PC-3 (cell line): ENCODE data around the gene ZNF169. TPM values are rescaled to one million over a fixed set of nuclear protein-coding genes. Genes with fewer than 3 reads are reported as not detected.
"Not testable (repeated sequence)": the region's sequence is repeated elsewhere in the genome, so short reads cannot be mapped to it uniquely, and the experiment has no call there.

Experiments
- ATAC-seq: fragments of 200-7000 bp; cut with Tn5 transposase; 2 replicates; pipeline ENCODE4 v1.9.1; 2020; ENCODE audit warnings: mild to moderate bottlenecking, moderate library complexity
- BruUV-seq: library from RNA; stranded (reverse); fragments of 400-500 nt; replicated peaks from 2 replicates; lab custom pipeline; 2021; lab: Mats Ljungman, UMichigan
- CTCF ChIA-PET: fragments of 300-600 bp; sonication (Branson Sonifier 250); formaldehyde crosslinking; loops from one replicate; lab custom pipeline; 2022; ENCODE audit warnings: antibody characterized with exemption; lab: Charles Lee
- POLR2A ChIA-PET: fragments of 300-600 bp; sonication (Branson Sonifier 250); formaldehyde crosslinking; loops from one replicate; lab custom pipeline; 2022; ENCODE audit warnings: antibody characterized with exemption; ENCODE audit not compliant: unreplicated experiment; lab: Charles Lee
- DNase-seq: peaks from one replicate; pipeline ENCODE4 v3.0.0-alpha.2; 2015
- H2AFZ ChIP-seq: fragments of 300-600 bp; sonication (generic); 2 replicates; pipeline ENCODE4 v1.6.0; 2016; ENCODE audit warnings: antibody characterized with exemption, low read length
- H3F3A ChIP-seq: fragments of 300-600 bp; sonication (generic); one replicate; pipeline ENCODE4 v1.6.0; 2017; ENCODE audit warnings: antibody characterized with exemption, low read length, control low read depth, mild to moderate bottlenecking; ENCODE audit not compliant: unreplicated experiment
- H3K27ac ChIP-seq: fragments of 300-600 bp; sonication (generic); 2 replicates; pipeline ENCODE4 v1.5.1; 2016; ENCODE audit warnings: mild to moderate bottlenecking, low read length
- H3K27me3 ChIP-seq: fragments of 300-600 bp; sonication (generic); 2 replicates; pipeline ENCODE4 v1.6.1; 2016; ENCODE audit warnings: low read length, mixed read lengths
- H3K36me3 ChIP-seq: fragments of 300-600 bp; sonication (generic); 2 replicates; pipeline ENCODE4 v1.6.1; 2016; ENCODE audit warnings: low read depth, mixed run types, low read length, mixed read lengths
- H3K4me1 ChIP-seq: fragments of 300-600 bp; sonication (generic); 2 replicates; pipeline ENCODE4 v1.5.1; 2016; ENCODE audit warnings: low read length; ENCODE audit not compliant: insufficient read depth
- H3K4me2 ChIP-seq: fragments of 300-600 bp; sonication (generic); 2 replicates; pipeline ENCODE4 v1.6.0; 2016; ENCODE audit warnings: low read length
- H3K4me3 ChIP-seq: fragments of 300-600 bp; sonication (generic); 2 replicates; pipeline ENCODE4 v1.5.1; 2016; ENCODE audit warnings: mild to moderate bottlenecking, low read length, mixed read lengths
- H3K79me2 ChIP-seq: fragments of 300-600 bp; sonication (generic); 2 replicates; pipeline ENCODE4 v1.6.1; 2017; ENCODE audit warnings: low read length, mixed read lengths
- H3K9ac ChIP-seq: fragments of 300-600 bp; sonication (generic); 2 replicates; pipeline ENCODE4 v1.6.0; 2016; ENCODE audit warnings: mild to moderate bottlenecking, low read length
- H3K9me2 ChIP-seq: fragments of 300-600 bp; sonication (generic); replicated peaks from 2 replicates; pipeline ENCODE4 v1.6.1; 2016; ENCODE audit warnings: mixed run types, low read length, mixed read lengths
- H3K9me3 ChIP-seq: fragments of 300-600 bp; sonication (generic); 2 replicates; pipeline ENCODE4 v1.6.1; 2016; ENCODE audit warnings: low read length, mixed read lengths
- H4K20me1 ChIP-seq: fragments of 300-600 bp; sonication (generic); 2 replicates; pipeline ENCODE4 v1.6.1; 2016; ENCODE audit warnings: low read length, mixed read lengths
- CTCF ChIP-seq: fragments of 300-600 bp; sonication (generic); conservative IDR thresholded peaks from 2 replicates; pipeline ENCODE4 v1.5.1; 2017; ENCODE audit warnings: antibody characterized with exemption, low read depth, mild to moderate bottlenecking, low read length
- EZH2 ChIP-seq: fragments of 300-600 bp; sonication (generic); IDR thresholded peaks from one replicate; pipeline ENCODE4 v1.6.1; 2017; ENCODE audit warnings: antibody characterized with exemption, mild to moderate bottlenecking, low read length; ENCODE audit not compliant: unreplicated experiment
- EZH2phosphoT487 ChIP-seq: fragments of 300-600 bp; sonication (generic); IDR thresholded peaks from 2 replicates; pipeline ENCODE4 v1.6.1; 2018; ENCODE audit warnings: mild to moderate bottlenecking, antibody characterized with exemption, low read length, borderline replicate concordance
- intact Hi-C: fragments of 100-400 bp; cut with micrococcal nuclease; formaldehyde crosslinking; loops from 2 replicates; pipeline ENCODE4 v1.9.0; 2023
- total RNA-seq: library from RNA; depleted of rRNA; stranded (reverse); fragments of >200 nt; gene quantifications from 2 replicates; pipeline ENCODE4 v1.2.3, GENCODE V29; 2014

ZNF169 gene
- total RNA-seq, 1 experiment from 2014 or later: 2.4 TPM

GRCh38 chr9:94303321-94303720 lies 44.2 kb downstream of the ZNF169 start:
- intact Hi-C loops: no loop called here
- ATAC-seq: no peak

GRCh38 chr9:94315034-94315984 lies 56.2 kb downstream of the ZNF169 start:
- BruUV-seq, POLR2A ChIA-PET, DNase-seq, ATAC-seq, H3F3A ChIP-seq, CTCF ChIA-PET, H3K4me2 ChIP-seq, H3K27ac ChIP-seq, H2AFZ ChIP-seq, H3K9ac ChIP-seq, H3K9me2 ChIP-seq, H3K36me3 ChIP-seq, H4K20me1 ChIP-seq, intact Hi-C loops, H3K27me3 ChIP-seq, H3K79me2 ChIP-seq, H3K9me3 ChIP-seq, H3K4me1 ChIP-seq, H3K4me3 ChIP-seq: not testable (repeated sequence)

More at GRCh38 chr9:94303321-94303720, 44.2 kb downstream of the ZNF169 start:
- ChIA-PET POLR2A (no interaction called here), CTCF (no interaction called here)
- Histone ChIP-seq H3K9me2 (no peaks in the 10 kb centered on the region), H3K79me2 (no peaks in the 10 kb centered on the region), H3K4me3 (no peak overlapping the region), H3K9me3 (no peaks in the 10 kb centered on the region), H3K27me3 (no peaks in the 10 kb centered on the region), H3F3A (no peaks in the 10 kb centered on the region), H3K27ac (no peak overlapping the region), H3K9ac (no peak overlapping the region), H3K36me3 (no peaks in the 10 kb centered on the region), H3K4me1 (no peaks in the 10 kb centered on the region), H2AFZ (no peak overlapping the region), H4K20me1 (no peaks in the 10 kb centered on the region), H3K4me2 (no peak overlapping the region)
- no TSS peak for BruUV-seq
- DNase-seq: no peak
- TF ChIP-seq CTCF (no peak), EZH2 (no peak), EZH2phosphoT487 (no peak)

GRCh38 chr9:94316236-94316635 lies 57.1 kb downstream of the ZNF169 start:
- POLR2A ChIA-PET: not testable (repeated sequence)

GRCh38 chr9:94317949-94318657 lies 59.0 kb downstream of the ZNF169 start:
- H3F3A ChIP-seq, H3K9me3 ChIP-seq, H3K4me3 ChIP-seq, H3K9me2 ChIP-seq, ATAC-seq, H3K27ac ChIP-seq, H3K4me1 ChIP-seq, H3K79me2 ChIP-seq, H2AFZ ChIP-seq, BruUV-seq, intact Hi-C loops, H3K27me3 ChIP-seq, POLR2A ChIA-PET, H3K9ac ChIP-seq, CTCF ChIA-PET, H4K20me1 ChIP-seq, H3K4me2 ChIP-seq, DNase-seq, H3K36me3 ChIP-seq: not testable (repeated sequence)

More at GRCh38 chr9:94316236-94316635, 57.1 kb downstream of the ZNF169 start:
- H4K20me1 ChIP-seq, H2AFZ ChIP-seq, H3K9me3 ChIP-seq, BruUV-seq, CTCF ChIA-PET, H3K4me2 ChIP-seq, H3F3A ChIP-seq, H3K4me1 ChIP-seq, H3K9ac ChIP-seq, H3K79me2 ChIP-seq, H3K9me2 ChIP-seq, H3K27ac ChIP-seq, ATAC-seq, H3K36me3 ChIP-seq, H3K27me3 ChIP-seq, intact Hi-C loops, H3K4me3 ChIP-seq, DNase-seq: not testable (repeated sequence)

- H3K4me2 ChIP-seq, H3K9me2 ChIP-seq, intact Hi-C loops, H2AFZ ChIP-seq, POLR2A ChIA-PET, H3K27me3 ChIP-seq, H3K4me3 ChIP-seq, H3K4me1 ChIP-seq, BruUV-seq, H3K79me2 ChIP-seq, H3F3A ChIP-seq, ATAC-seq, H3K36me3 ChIP-seq, H3K9ac ChIP-seq, DNase-seq, H3K9me3 ChIP-seq, H4K20me1 ChIP-seq, CTCF ChIA-PET, H3K27ac ChIP-seq: not testable (repeated sequence)
Observed at GRCh38 chr9:94322342-94322940, 63.3 kb downstream of the ZNF169 start.
